Activated CD4-positive, alpha-beta T cell treated with anti-CD3 and anti-CD28 coated beads, Interleukin-2, amount 10 ng/mL, durations not matched to agents 24 days and 14 days (primary cell): ENCODE measurements around the gene G0S2. TPM values are rescaled to one million over a fixed set of nuclear protein-coding genes. Genes with fewer than 3 reads are reported as not detected.

ENCODE experiments used
- DNase-seq: peaks from one replicate; pipeline ENCODE4 v3.0.0; 2022
- H3K27ac Mint-ChIP-seq: one replicate; pipeline ENCODE4 v1.8.0; 2022; ENCODE audit warnings: mild to moderate bottlenecking, mixed read lengths
- H3K27me3 Mint-ChIP-seq: one replicate; pipeline ENCODE4 v1.8.0; 2022; ENCODE audit warnings: mixed read lengths
- H3K36me3 Mint-ChIP-seq: one replicate; pipeline ENCODE4 v1.8.0; 2022; ENCODE audit warnings: low read depth, mild to moderate bottlenecking, mixed read lengths
- H3K4me1 Mint-ChIP-seq: one replicate; pipeline ENCODE4 v1.8.0; 2021; ENCODE audit warnings: mixed read lengths
- H3K4me3 Mint-ChIP-seq: one replicate; pipeline ENCODE4 v1.8.0; 2022; ENCODE audit warnings: mild to moderate bottlenecking, moderate library complexity, mixed read lengths
- H3K9me3 Mint-ChIP-seq: one replicate; pipeline ENCODE4 v1.8.0; 2021; ENCODE audit warnings: mixed read lengths
- intact Hi-C: fragments of 100-400 bp; cut with micrococcal nuclease; formaldehyde crosslinking; loops from one replicate; pipeline ENCODE4 v1.15.1; 2023
- total RNA-seq: library from RNA; stranded (reverse); gene quantifications from 2 replicates; pipeline ENCODE4 v1.2.3, GENCODE V29; 2022

G0S2 gene, protein sequence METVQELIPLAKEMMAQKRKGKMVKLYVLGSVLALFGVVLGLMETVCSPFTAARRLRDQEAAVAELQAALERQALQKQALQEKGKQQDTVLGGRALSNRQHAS
- 449 and 477 TPM in 2 replicates for total RNA-seq

GRCh38 chr1:209674957-209675564, at the start of gene G0S2:
Gene G0S2 (plus strand): TSS chr1:209675412. CDS start chr1:209675685, 273 bp downstream.
- DNase-seq = peak; percentile 82

DNA sequence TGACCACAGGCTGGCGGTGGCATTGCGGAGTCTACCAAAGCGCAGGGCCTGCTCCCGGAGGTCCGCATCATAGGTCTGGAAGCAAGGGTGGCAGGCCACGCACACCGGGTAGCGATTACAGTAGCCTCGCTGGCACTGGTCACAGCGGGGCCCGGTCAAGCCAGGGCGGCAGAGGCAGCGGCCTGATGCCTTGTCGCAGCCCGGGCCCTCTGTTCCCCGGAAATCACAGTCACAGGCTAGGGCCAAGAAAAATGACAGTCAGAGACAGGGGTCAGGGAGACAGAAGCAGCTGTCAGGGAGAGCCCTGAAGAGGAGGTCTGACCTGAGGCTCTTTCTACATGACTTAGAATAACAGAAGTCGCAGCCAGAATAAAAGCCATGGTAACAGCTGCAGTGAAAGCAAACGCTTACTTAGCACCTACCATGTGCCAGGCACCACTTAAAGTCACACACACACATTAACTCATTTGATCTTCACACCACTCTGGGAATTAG, 49.4 kb upstream of the G0S2 start:
- H3K27ac Mint-ChIP-seq = no peak overlapping the region
- peaks cover 8% of the 10 kb centered on the region for H3K4me1 Mint-ChIP-seq
- no peak overlapping the region for H3K4me3 Mint-ChIP-seq
- intact Hi-C loops = loop anchor here (2.0 kb wide), 2 partner anchors 49 to 57 kb away; no protein-coding TSS in a partner anchor
- H3K9me3 Mint-ChIP-seq = no peaks in the 10 kb centered on the region
- no peaks in the 10 kb centered on the region for H3K27me3 Mint-ChIP-seq
- DNase-seq = no peak
- peaks cover 3% of the 10 kb centered on the region for H3K36me3 Mint-ChIP-seq

More at GRCh38 chr1:209674957-209675564, at the start of gene G0S2:
- H3K27me3 Mint-ChIP-seq = peaks cover 6% of the 10 kb centered on the region
- H3K36me3 Mint-ChIP-seq = peaks cover 32% of the 10 kb centered on the region
- peak within 1 kb of the TSS; percentile 89 for H3K4me3 Mint-ChIP-seq
- peaks cover 75% of the 10 kb centered on the region for H3K4me1 Mint-ChIP-seq
- H3K9me3 Mint-ChIP-seq = peaks cover 5% of the 10 kb centered on the region
- peak within 1 kb of the TSS; percentile 79 for H3K27ac Mint-ChIP-seq
- intact Hi-C loops = loop anchor here (1.0 to 5.0 kb wide), 3 partner anchors 10 to 152 kb away; partner anchors contain the start of gene UTP25

DNA sequence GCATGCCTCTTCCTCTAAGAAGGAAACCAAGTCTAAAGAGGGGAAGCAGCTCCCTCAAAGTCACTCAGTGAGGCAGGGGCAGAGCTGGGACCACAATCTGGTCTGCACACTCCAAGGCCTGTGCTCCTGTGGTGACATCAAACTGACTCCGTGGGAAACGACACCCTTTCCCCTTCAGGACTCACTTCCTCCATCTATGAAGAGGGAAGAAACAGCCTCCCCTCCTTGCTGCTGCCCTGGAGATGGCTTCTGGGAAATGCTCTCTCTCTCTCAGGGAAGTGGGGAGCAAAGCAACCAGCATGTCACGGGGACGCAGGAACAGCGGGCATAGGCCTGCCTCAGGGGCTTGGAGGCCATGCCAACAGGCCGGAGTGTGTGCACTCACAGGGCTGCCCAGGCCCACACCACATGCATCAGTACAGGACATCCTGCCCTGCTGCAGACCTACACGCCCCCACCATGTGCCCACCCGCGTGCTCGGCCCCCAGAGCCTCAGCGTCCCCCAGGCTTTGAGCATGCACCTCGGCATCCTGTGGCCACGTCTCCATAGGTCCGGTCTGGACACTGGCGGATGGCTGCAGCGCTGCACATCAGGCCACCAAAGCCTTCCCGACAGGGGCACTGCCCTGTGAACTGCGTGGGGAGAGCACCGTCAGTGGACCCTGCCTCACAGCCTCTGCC, 48.7 kb upstream of the G0S2 start:
- Mint-ChIP-seq H3K27me3 (no peaks in the 10 kb centered on the region), H3K4me1 (peaks cover 8% of the 10 kb centered on the region), H3K36me3 (peaks cover 3% of the 10 kb centered on the region), H3K9me3 (no peaks in the 10 kb centered on the region), H3K4me3 (no peak overlapping the region), H3K27ac (no peak overlapping the region)
- intact Hi-C loops = loop anchor here (1.0 to 2.0 kb wide), 3 partner anchors 50 to 67 kb away; no protein-coding TSS in a partner anchor
- DNase-seq = no peak

GRCh38 chr1:209627027-209627731, 48.0 kb upstream of the G0S2 start:
- Mint-ChIP-seq H3K4me1 (peaks cover 8% of the 10 kb centered on the region), H3K27me3 (no peaks in the 10 kb centered on the region), H3K36me3 (no peaks in the 10 kb centered on the region), H3K27ac (peak overlapping the region; percentile 38), H3K4me3 (no peak overlapping the region), H3K9me3 (no peaks in the 10 kb centered on the region)
- intact Hi-C loops = loop anchor here (1.0 to 2.0 kb wide), 3 partner anchors 50 to 66 kb away; no protein-coding TSS in a partner anchor
- DNase-seq = no peak

DNA sequence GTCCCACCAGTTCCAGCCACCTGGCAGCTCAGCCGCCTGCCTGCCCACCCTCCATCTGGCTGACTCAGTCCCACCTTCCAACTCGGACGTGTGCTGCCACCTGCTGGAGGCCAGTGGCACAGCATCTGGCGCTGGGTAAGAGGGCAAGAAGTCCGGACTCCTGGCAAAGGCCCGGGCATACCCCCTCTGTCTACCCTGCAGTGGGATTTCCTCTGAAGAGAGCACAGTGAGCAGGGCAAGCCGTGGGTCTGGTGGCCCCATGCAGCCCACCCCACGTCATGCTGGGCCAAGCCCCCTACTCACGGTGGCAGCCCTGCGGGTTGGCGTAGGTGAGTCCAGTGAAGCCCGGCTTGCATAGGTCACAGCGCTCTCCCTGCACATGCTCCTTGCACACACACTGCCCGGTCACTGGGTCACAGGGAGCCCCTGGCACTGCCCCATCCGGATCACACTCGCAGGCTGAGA, 47.4 kb upstream of the G0S2 start:
- peaks cover 8% of the 10 kb centered on the region for H3K4me1 Mint-ChIP-seq
- intact Hi-C loops = loop anchor here (1.0 to 2.0 kb wide), 4 partner anchors 25 to 66 kb away; no protein-coding TSS in a partner anchor
- H3K27me3 Mint-ChIP-seq = no peaks in the 10 kb centered on the region
- H3K36me3 Mint-ChIP-seq = no peaks in the 10 kb centered on the region
- no peak overlapping the region for H3K4me3 Mint-ChIP-seq
- DNase-seq = peak; percentile 94
- peak overlapping the region; percentile 38 for H3K27ac Mint-ChIP-seq
- H3K9me3 Mint-ChIP-seq = no peaks in the 10 kb centered on the region

DNA sequence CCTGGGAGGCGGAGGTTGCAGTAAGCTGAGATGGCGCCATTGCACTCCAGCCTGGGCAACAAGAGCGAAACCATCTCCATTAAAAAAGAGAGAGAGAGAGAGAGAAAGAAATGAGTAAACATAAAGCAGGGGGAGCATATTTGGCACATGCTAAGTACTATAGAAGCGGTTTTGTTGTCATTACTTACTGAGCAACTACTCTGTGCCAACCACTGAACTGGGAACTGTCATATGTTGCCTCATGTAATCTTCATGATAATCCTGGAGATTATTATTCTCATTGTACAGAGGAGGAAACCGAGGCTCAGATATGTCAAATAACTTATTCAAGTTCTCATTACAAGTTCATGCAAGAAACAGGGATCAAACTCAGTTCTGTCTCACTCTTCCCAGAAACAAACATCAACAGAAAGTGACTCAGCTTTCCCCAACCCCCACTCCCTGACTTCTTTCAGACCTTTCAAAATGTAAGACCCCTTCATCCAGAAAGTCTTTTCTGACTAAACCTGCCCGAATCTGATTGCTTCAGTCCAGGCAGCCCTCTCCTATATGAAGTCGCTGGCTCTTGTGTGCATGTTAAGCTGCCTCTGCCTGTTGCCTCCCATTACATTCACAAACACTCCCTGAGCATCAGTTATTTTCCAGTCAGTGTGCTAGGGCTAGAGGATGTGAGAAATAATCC, 46.5 kb upstream of the G0S2 start:
- H3K27ac Mint-ChIP-seq = no peak overlapping the region
- no peaks in the 10 kb centered on the region for H3K27me3 Mint-ChIP-seq
- intact Hi-C loops = loop anchor here (1.0 kb wide), 1 partner anchor 26 kb away; no protein-coding TSS in a partner anchor
- peaks cover 2% of the 10 kb centered on the region for H3K36me3 Mint-ChIP-seq
- peaks cover 15% of the 10 kb centered on the region for H3K4me1 Mint-ChIP-seq
- no peak for DNase-seq
- no peak overlapping the region for H3K4me3 Mint-ChIP-seq
- no peaks in the 10 kb centered on the region for H3K9me3 Mint-ChIP-seq

- no peaks in the 10 kb centered on the region for H3K9me3 Mint-ChIP-seq
- no peak for DNase-seq
- H3K4me3 Mint-ChIP-seq = no peak overlapping the region
- peaks cover 2% of the 10 kb centered on the region for H3K36me3 Mint-ChIP-seq
- intact Hi-C loops = no loop called here
- peaks cover 19% of the 10 kb centered on the region for H3K4me1 Mint-ChIP-seq
- H3K27me3 Mint-ChIP-seq = no peaks in the 10 kb centered on the region
- H3K27ac Mint-ChIP-seq = no peak overlapping the region
These were observed 45.4 kb upstream of the G0S2 start for GRCh38 chr1:209629621-209630382.

DNA sequence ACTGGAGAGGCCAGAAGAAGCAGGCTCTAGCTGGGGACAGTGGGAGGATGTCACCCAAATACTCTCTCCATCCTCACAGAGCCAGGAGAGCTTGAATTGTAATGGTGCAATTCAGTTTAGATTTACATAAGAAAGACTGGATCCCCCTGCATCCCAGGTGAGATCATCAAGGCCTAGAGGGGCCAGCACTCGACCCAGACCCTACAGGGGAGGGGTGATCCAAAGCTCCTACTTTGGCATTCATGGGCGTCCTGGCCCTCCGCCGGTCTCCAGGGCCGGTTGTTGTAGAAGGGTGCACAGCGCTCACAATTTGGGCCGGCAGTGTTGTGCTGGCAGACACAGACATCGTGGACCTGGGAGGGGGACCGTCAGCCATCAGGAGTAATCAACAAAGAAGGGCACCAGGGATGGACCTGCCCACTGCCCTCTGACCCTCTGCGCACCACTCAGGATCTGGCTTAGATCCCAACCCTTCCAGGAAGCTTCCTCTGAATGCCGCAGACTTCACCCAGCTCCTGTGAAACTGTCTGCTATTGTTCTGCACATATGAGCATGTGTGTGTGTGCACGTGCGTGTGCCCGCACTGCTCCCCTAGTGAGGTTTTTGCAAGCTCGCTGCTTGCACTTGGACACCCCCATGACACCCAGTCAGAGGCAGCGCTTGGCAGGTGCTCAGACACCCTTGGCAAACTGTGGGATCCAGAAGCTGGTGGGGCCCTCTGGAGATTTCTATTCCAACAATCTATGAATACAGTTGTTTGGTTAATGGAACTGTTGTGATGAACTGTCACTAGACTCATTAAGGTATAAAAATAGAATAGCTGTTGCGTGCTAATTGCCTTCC, 44.6 kb upstream of the G0S2 start:
- no peak overlapping the region for H3K4me3 Mint-ChIP-seq
- H3K36me3 Mint-ChIP-seq = peaks cover 7% of the 10 kb centered on the region
- DNase-seq = no peak
- H3K27ac Mint-ChIP-seq = no peak overlapping the region
- intact Hi-C loops = no loop called here
- peaks cover 25% of the 10 kb centered on the region for H3K4me1 Mint-ChIP-seq
- no peaks in the 10 kb centered on the region for H3K27me3 Mint-ChIP-seq
- no peaks in the 10 kb centered on the region for H3K9me3 Mint-ChIP-seq

- intact Hi-C loops = no loop called here
- Mint-ChIP-seq H3K27ac (no peak overlapping the region), H3K27me3 (no peaks in the 10 kb centered on the region), H3K36me3 (peaks cover 12% of the 10 kb centered on the region), H3K4me1 (peaks cover 26% of the 10 kb centered on the region), H3K4me3 (no peak overlapping the region), H3K9me3 (no peaks in the 10 kb centered on the region)
- no peak for DNase-seq
These were observed 41.7 kb upstream of the G0S2 start for GRCh38 chr1:209633335-209633997.

DNA sequence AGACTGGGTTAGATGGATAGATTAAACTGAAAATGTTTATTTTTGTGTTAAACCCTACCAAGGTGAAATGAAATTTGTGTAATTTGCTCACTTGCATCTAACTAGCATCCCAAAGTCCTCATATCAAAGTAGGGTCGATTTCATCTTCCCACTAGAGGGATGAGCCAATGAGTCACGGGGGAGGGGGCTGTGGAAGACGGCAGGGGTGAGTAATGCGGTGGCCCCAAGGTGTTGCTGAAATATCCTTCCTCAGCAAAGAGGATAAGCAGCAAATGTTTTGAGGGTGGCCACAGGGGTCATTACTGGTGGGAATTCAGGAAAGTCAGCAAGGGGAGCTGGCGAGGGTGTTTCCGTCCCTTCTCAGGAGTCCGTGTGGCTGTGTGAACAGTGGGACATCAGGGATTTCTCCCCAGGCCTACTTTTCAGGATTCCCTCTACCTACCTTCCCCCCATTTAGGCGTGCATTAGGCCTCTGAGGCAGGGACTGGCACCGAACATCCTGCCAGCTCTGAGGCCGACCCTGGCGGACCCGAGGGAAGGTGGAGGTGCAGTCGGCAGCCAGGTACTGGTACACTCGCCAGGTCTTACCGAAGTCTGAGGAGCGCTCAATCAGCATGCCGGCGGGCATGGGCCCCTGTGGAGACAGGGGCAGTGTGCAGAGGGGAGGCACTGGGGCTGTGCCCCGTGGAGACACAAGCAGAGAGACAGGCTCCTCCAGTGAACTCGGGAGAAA, 41.0 kb upstream of the G0S2 start:
- Mint-ChIP-seq H3K9me3 (no peaks in the 10 kb centered on the region), H3K27me3 (no peaks in the 10 kb centered on the region), H3K4me3 (no peak overlapping the region), H3K36me3 (peaks cover 12% of the 10 kb centered on the region), H3K4me1 (peaks cover 21% of the 10 kb centered on the region), H3K27ac (no peak overlapping the region)
- no peak for DNase-seq
- intact Hi-C loops = no loop called here

DNA sequence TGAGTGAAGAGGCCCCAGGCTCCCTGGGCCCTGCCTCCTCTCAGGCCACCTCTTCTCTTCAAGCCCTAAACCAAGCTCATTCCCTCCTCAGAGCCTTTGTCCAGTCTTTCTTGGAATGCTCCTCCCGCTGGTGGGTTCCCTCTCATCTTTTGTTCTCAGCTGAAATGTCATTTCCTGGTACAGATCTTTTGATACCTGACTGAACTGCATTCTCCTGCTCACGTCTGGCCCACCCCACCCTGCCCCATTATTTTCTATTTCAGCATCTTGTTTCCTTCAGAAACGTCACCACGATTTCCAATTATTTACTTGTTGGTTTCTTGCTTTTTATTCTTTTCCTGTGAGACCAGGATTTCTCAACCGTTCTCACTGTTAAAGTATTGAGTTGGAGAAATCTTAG, 39.4 kb upstream of the G0S2 start:
- H3K4me1 Mint-ChIP-seq = peaks cover 21% of the 10 kb centered on the region
- H3K27me3 Mint-ChIP-seq = no peaks in the 10 kb centered on the region
- no peaks in the 10 kb centered on the region for H3K9me3 Mint-ChIP-seq
- no peak overlapping the region for H3K4me3 Mint-ChIP-seq
- H3K27ac Mint-ChIP-seq = no peak overlapping the region
- DNase-seq = no peak
- H3K36me3 Mint-ChIP-seq = peaks cover 12% of the 10 kb centered on the region
- intact Hi-C loops = no loop called here
